GM12891 (cell line): ENCODE results near the gene PSMB7.
A peak's percentile ranks its signal among the peaks of the same experiment; 100 is the strongest.

Experiments
- DNase-seq: peaks from one replicate; pipeline ENCODE4 v3.0.0; 2011; ENCODE audit warnings: low spot score; ENCODE audit not compliant: insufficient read length
- FAIRE-seq: peaks from 2 replicates; lab custom pipeline; 2011; peaks lifted over from hg19 to GRCh38; lab: Jason Lieb, UNC
- PAX5 ChIP-seq: IDR thresholded peaks from 2 replicates; pipeline ENCODE4 v1.6.1; 2011; ENCODE audit warnings: low read length, moderate library complexity, mild to moderate bottlenecking; ENCODE audit not compliant: insufficient read depth, severe bottlenecking
- POLR2A ChIP-seq: IDR thresholded peaks from 2 replicates; pipeline ENCODE4 v1.6.1; 2011; ENCODE audit warnings: low read depth, low read length, control low read depth
- POLR2AphosphoS5 ChIP-seq: IDR thresholded peaks from 2 replicates; pipeline ENCODE4 v1.6.1; 2011; ENCODE audit warnings: low read depth, low read length, control low read depth
- POU2F2 ChIP-seq: IDR thresholded peaks from 2 replicates; pipeline ENCODE4 v1.6.1; 2011; ENCODE audit warnings: low read depth, mild to moderate bottlenecking, control low read depth, low read length, moderate library complexity
- SPI1 ChIP-seq: IDR thresholded peaks from 2 replicates; pipeline ENCODE4 v1.6.1; 2011; ENCODE audit warnings: low read depth, low read length, control low read depth
- TAF1 ChIP-seq: IDR thresholded peaks from 2 replicates; pipeline ENCODE4 v1.6.1; 2011; ENCODE audit warnings: low read depth, low read length, control low read depth

The PSMB7 gene

DNA sequence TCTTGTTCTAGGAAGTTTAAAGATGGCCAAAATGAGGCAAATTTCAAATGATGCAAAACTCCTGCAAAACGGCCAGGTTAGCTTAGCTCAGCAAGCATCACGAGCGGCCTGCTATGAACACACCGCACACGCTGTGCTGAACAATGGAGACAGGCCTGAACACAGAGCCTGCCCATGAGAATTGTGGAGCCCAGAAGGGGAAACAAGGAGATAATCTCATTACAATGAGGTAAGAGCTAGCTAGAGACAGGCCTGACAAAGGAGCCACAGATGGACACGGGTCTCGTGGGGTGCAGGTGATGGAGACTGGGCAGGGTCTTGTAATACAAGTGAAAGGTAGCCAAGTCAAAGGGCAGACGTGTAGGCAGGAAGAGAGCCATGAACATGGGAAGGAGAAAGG lies 50.2 kb downstream of the PSMB7 start:
- FAIRE-seq (no peak), DNase-seq (no peak)
- no peak for TF ChIP-seq POU2F2
- no peak for TF ChIP-seq TAF1
- TF ChIP-seq PAX5: no peak
- no peak for TF ChIP-seq POLR2A

GRCh38 chr9:124364141-124364540 lies 51.1 kb downstream of the PSMB7 start:
- TF ChIP-seq POLR2A (no peak), POLR2AphosphoS5 (no peak), POU2F2 (no peak), TAF1 (no peak), PAX5 (no peak), SPI1 (no peak)
- DNase-seq: no peak
- FAIRE-seq: no peak

DNA sequence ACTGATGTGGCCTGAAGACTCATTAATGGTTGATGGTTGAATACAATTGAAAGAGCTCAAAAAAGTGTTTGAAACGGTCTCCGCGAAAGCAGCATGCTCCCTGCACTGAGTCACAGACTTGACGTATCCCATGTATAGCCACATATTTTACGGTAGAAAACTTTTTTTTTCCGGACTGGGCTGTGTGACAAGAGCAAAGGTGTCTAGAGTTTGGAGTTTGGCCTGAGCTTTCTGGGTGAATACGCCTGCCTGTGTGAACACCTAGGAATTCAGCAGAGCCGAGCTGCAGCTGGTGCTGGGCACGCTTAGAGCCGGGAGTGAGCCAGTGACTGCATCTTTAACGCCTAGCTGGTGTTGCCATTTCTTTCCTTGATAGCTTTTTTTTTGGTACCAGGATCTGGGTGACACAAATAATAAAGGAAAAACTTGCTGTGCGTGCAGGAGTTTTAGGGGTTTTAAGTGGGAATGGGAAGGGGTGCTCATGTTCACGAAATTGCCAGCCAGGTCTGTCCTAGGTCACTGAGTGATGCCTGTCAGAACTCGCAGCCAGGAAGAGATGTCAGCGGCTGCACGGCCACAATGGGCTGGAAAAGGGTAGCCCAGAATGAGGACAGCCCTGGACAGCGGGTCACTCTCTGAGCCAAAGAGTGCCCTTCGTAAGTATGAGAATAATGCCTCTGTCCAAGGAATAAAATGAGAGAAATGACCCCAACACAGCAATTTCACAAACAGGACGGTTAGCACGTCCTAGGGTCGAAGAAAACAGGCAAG lies 51.7 kb downstream of the PSMB7 start:
- no peak for DNase-seq
- no peak for FAIRE-seq
- TF ChIP-seq PAX5: no peak
- TF ChIP-seq SPI1: no peak

DNA sequence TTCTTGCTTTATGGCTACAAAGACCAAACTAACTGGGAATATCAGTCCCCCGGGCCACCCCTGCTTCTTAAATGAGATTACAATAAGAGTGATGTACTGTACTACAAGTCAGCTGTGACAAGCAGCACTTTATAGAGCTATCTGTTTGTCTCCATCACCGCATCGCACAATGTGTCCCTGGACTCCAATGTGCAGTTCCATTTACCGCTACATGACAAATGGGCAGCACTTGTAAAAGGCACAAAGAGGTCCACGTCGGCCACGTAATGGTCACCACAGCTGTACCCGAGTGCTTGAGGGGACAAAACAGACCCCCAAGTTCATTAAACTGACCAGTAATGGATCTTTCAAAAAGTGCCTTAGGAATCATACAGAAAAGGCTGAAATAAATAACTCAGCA lies 54.1 kb downstream of the PSMB7 start:
- DNase-seq (no peak), FAIRE-seq (no peak)
- TF ChIP-seq POLR2AphosphoS5 (no peak), SPI1 (no peak), POU2F2 (no peak), TAF1 (no peak), POLR2A (no peak)

- FAIRE-seq: no peak
- no peak for TF ChIP-seq SPI1
- TF ChIP-seq POLR2A: no peak
- TF ChIP-seq TAF1: no peak
- no peak for TF ChIP-seq POU2F2
- TF ChIP-seq PAX5: no peak
- no peak for TF ChIP-seq POLR2AphosphoS5
- no peak for DNase-seq
Measured at GRCh38 chr9:124359855-124360678, 55.2 kb downstream of the PSMB7 start.

DNA sequence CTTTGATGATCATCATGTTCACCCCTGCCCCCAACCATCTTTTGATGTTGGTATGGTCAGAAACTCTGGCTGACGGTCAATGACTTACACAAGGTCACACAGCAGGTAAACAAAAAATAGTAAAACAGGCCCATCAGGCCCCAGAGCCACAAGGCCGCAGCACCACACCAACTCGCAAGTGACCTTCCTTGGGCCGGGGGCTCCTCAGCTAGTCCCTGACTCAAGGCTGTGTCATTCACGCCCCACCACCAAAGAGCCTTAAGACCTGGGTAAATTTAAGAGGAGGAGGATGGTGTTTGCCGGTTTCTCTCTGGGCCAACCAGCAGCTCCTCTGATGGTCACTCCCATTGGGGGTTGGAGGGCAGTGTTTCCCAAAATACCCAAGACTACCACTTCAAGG lies 55.8 kb downstream of the PSMB7 start:
- no peak for FAIRE-seq

GRCh38 chr9:124358631-124359030 lies 56.6 kb downstream of the PSMB7 start:
- TF ChIP-seq PAX5 (no peak), POLR2AphosphoS5 (peak; percentile 23; the same call in 1 of the 2 replicates)
- FAIRE-seq (peak; percentile 40), DNase-seq (no peak)

More for the DNA sequence above, 55.8 kb downstream of the PSMB7 start:
- no peak for TF ChIP-seq POU2F2
- TF ChIP-seq POLR2AphosphoS5: peak; percentile 64; the same call in 1 of the 2 replicates
- no peak for DNase-seq

- FAIRE-seq: no peak
- no peak for TF ChIP-seq TAF1
- no peak for TF ChIP-seq PAX5
- no peak; the same call in 1 of the 2 replicates for TF ChIP-seq POLR2A
- no peak for TF ChIP-seq SPI1
- peak; percentile 67 for TF ChIP-seq POLR2AphosphoS5
- peak; percentile 57; the same call in 1 of the 2 replicates for TF ChIP-seq POU2F2
- DNase-seq: no peak
Measured at GRCh38 chr9:124357721-124358361, 57.4 kb downstream of the PSMB7 start.

- DNase-seq (no peak), FAIRE-seq (no peak)
- TF ChIP-seq POLR2A (0 out of 2 replicates have a peak, but pooled peaks have one; percentile 13), POLR2AphosphoS5 (0 out of 2 replicates have a peak, but pooled peaks have one; percentile 51), TAF1 (no peak)
Measured at GRCh38 chr9:124356745-124357390, 58.4 kb downstream of the PSMB7 start.
